H54 (cell line): ENCODE measurements around the gene PLIN3.
A peak's percentile ranks its signal among the peaks of the same experiment; 100 is the strongest.
"Not testable (repeated sequence)": the region's sequence is repeated elsewhere in the genome, so short reads cannot be mapped to it uniquely, and the experiment has no call there.

Source experiments
- DNase-seq: peaks from one replicate; pipeline ENCODE4 v3.0.0; 2011; ENCODE audit warnings: low spot score, mixed read lengths; ENCODE audit not compliant: insufficient read length
- FAIRE-seq: peaks from 3 replicates; lab custom pipeline; 2011; peaks lifted over from hg19 to GRCh38; lab: Jason Lieb, UNC
- POLR2A ChIP-seq: IDR thresholded peaks from 2 replicates; pipeline ENCODE4 v1.6.1; 2011; ENCODE audit warnings: low read depth, mild to moderate bottlenecking, low read length

PLIN3 gene

GRCh38 chr19:4844348-4845179 is 22.9 kb downstream of the PLIN3 start:
- no peak for TF ChIP-seq POLR2A
- FAIRE-seq (no peak), DNase-seq (no peak)

GRCh38 chr19:4843647-4843965 is 23.9 kb downstream of the PLIN3 start:
- DNase-seq (no peak), FAIRE-seq (no peak)
- TF ChIP-seq POLR2A, result no peak

GRCh38 chr19:4839192-4839591 is 28.3 kb downstream of the PLIN3 start:
- DNase-seq, result no peak
- FAIRE-seq, result no peak

GRCh38 chr19:4832776-4833175 is 34.7 kb downstream of the PLIN3 start:
- FAIRE-seq (no peak), DNase-seq (no peak)
- no peak for TF ChIP-seq POLR2A

More at GRCh38 chr19:4839192-4839591, 28.3 kb downstream of the PLIN3 start:
- no peak for TF ChIP-seq POLR2A

GRCh38 chr19:4831979-4832340 is 35.5 kb downstream of the PLIN3 start:
- not testable (repeated sequence) for FAIRE-seq, DNase-seq

GRCh38 chr19:4831304-4831978 is 36.0 kb downstream of the PLIN3 start, which contains the start of gene TICAM1:
TICAM1 (minus strand) TSS chr19:4831712; CDS start chr19:4818377, 13,335 bp downstream.
- TF ChIP-seq POLR2A, result peak; percentile 54
- FAIRE-seq (no peak), DNase-seq (peak; percentile 63)

- TF ChIP-seq POLR2A, result no peak
- DNase-seq (no peak), FAIRE-seq (no peak)
Measured at GRCh38 chr19:4830768-4831265, 36.6 kb downstream of the PLIN3 start.

- DNase-seq, result no peak
- TF ChIP-seq POLR2A, result no peak
- no peak for FAIRE-seq
Measured at GRCh38 chr19:4830332-4830731, 37.1 kb downstream of the PLIN3 start.

- FAIRE-seq, result no peak
- DNase-seq, result no peak
- no peak for TF ChIP-seq POLR2A
Measured at GRCh38 chr19:4829001-4829712, 38.3 kb downstream of the PLIN3 start.

- DNase-seq (no peak), FAIRE-seq (no peak)
- TF ChIP-seq POLR2A, result no peak
Measured at GRCh38 chr19:4823577-4823976, 43.9 kb downstream of the PLIN3 start.

- DNase-seq, result not testable (repeated sequence)
Measured at GRCh38 chr19:4822354-4822753, 45.1 kb downstream of the PLIN3 start.

GRCh38 chr19:4821265-4821664 is 46.2 kb downstream of the PLIN3 start:
- TF ChIP-seq POLR2A, result no peak
- no peak for FAIRE-seq
- DNase-seq, result no peak

More at GRCh38 chr19:4822354-4822753, 45.1 kb downstream of the PLIN3 start:
- FAIRE-seq, result not testable (repeated sequence)

- TF ChIP-seq POLR2A, result no peak
- FAIRE-seq, result no peak
- no peak for DNase-seq
Measured at GRCh38 chr19:4817467-4818277, 49.8 kb downstream of the PLIN3 start.

GRCh38 chr19:4816950-4817278 is 50.6 kb downstream of the PLIN3 start:
- DNase-seq (no peak), FAIRE-seq (no peak)
- TF ChIP-seq POLR2A, result no peak
